Measurements from ENCODE around the gene GOLGA2.

GRCh38 chr9:128246471-128246870 is 29.3 kb downstream of the GOLGA2 start:
- TF ChIP-seq EZH2 (IDR thresholded peaks at IDR 0.05), result no peak
- no peak for TF ChIP-seq CTCF (IDR thresholded peaks at IDR 0.05)
- no peak for TF ChIP-seq EZH2phosphoT487 (IDR thresholded peaks at IDR 0.05)

Data from neural progenitor cell (in vitro differentiated cells).